ENCODE measurements around the gene NCAPG2. TPM values are rescaled to one million over a fixed set of nuclear protein-coding genes. Genes with fewer than 3 reads are reported as not detected.

NCAPG2 gene
- total and polyA plus RNA-seq, 3 donors from 2014 or later: 30.2 to 53.9 (median 34.0) TPM

DNA sequence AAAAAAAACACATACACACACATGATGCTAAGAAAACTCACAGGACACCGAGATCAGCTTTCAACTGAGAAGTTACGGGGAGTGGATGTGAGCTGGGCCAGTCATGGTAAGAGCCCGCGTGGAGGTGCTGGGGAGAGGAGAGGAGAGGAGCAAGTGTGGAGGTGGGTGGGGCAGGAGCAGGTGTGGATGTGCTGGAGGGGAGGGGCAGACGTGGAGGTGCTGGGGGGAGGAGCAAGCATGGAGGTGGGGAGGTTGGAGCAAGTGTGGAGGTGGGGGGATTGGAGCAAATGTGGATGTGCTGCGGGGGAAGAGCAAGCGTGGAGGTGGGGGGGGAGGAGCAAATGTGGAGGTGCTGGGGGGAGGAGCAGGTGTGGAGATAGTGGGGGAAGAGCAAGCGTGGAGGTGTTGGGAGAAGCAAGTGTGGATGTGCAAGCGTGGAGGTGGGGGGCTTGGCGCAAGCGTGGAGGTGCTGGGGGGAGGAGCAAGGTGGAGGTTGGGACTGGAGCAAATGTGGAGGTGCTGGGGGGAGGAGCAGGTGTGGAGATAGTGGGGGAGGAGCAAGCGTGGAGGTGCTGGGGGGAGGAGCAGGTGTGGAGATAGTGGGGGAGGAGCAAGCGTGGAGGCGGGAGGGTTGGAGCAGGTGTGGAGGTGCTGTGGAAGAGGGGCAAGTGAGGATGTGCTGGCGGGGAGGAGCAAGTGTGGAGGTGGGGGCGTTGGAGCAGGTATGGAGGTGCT, 24.5 kb upstream of the NCAPG2 start:
- intact Hi-C loops (cut with DNase I; ENCODE audit: low total_unique reads): no loop called here
- Histone ChIP-seq H3K4me3 (no peak overlapping the region), H3K4me1 (no peaks in the 10 kb centered on the region), H3K27ac (no peak overlapping the region), H3K36me3 (ENCODE audit: low read depth, missing control alignments) (no peaks in the 10 kb centered on the region), H3K27me3 (no peaks in the 10 kb centered on the region), H3K9me3 (no peaks in the 10 kb centered on the region)
- no peak for DNase-seq
- WGBS, 2 donors: 82 to 84% methylated on average over 16 of the region's 16 CpGs
- TF ChIP-seq CTCF (IDR thresholded peaks at IDR 0.05) (no peak), POLR2A (IDR thresholded peaks at IDR 0.05) (no peak)

GRCh38 chr7:158727690-158728089, 23.1 kb upstream of the NCAPG2 start:
- WGBS, 2 donors: 96 to 98% methylated on average over 5 of the region's 5 CpGs
- DNase-seq: no peak
- Histone ChIP-seq H3K27ac (no peak overlapping the region), H3K4me3 (no peak overlapping the region), H3K27me3 (no peaks in the 10 kb centered on the region), H3K4me1 (no peaks in the 10 kb centered on the region), H3K36me3 (ENCODE audit: low read depth, missing control alignments) (no peaks in the 10 kb centered on the region), H3K9me3 (no peaks in the 10 kb centered on the region)
- TF ChIP-seq POLR2A (IDR thresholded peaks at IDR 0.05) (no peak), CTCF (IDR thresholded peaks at IDR 0.05) (no peak)
- intact Hi-C loops (cut with DNase I; ENCODE audit: low total_unique reads): no loop called here

DNA sequence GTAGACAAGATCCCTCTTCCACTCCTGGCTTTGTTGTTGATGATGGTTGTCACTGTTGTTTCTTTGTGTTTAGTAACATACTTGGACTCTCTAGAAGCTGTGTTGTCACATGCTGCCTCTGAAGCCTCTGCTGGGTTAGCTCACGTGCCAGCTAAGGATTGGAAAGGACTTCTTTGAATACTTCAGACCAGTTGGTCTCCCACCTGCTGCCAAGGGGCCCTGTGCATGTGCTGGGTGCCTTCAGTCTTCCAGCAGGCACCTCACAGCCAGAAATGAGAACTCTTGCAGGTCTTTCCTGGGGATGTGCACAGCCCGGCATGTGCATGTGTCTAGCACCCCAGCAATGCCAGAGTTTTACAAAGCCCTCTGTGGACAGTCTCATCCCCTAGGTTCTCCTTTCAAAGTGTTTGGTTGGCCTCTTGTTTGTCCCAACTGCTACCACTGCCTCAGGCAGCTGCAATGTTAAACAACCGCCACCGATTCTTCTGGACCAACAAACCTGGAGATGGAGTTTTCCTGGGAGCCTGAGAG, 21.7 kb upstream of the NCAPG2 start:
- no peak for TF ChIP-seq CTCF (IDR thresholded peaks at IDR 0.05)
- no peak for TF ChIP-seq POLR2A (IDR thresholded peaks at IDR 0.05)
- no peak overlapping the region for H3K27ac ChIP-seq
- intact Hi-C loops (cut with DNase I; ENCODE audit: low total_unique reads): no loop called here
- no peaks in the 10 kb centered on the region for H3K4me1 ChIP-seq
- 85 to 94% methylated on average over 3 to 4 of the region's 4 CpGs for WGBS, 2 donors
- H3K4me3 ChIP-seq: no peak overlapping the region
- H3K9me3 ChIP-seq: no peaks in the 10 kb centered on the region
- no peaks in the 10 kb centered on the region for H3K36me3 ChIP-seq (ENCODE audit: low read depth, missing control alignments)
- DNase-seq: no peak
- H3K27me3 ChIP-seq: no peaks in the 10 kb centered on the region

DNA sequence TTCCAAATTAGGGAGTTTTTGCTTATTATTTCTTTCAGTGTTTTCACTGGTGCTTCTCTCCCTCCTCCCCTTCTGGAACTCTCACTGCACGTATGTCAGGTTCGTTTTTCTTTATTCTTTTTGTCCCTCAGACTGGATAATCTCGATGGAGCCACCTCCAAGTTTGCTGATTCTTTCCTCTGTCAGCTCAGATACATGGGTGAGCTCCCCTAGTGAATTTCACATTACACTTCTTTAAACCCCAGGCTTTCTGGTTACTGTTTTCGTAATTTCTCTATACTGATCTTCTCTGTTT, 20.8 kb upstream of the NCAPG2 start:
- intact Hi-C loops (cut with DNase I; ENCODE audit: low total_unique reads): no loop called here
- Histone ChIP-seq H3K27me3 (no peaks in the 10 kb centered on the region), H3K27ac (no peak overlapping the region), H3K4me1 (no peaks in the 10 kb centered on the region), H3K4me3 (no peak overlapping the region), H3K9me3 (no peaks in the 10 kb centered on the region), H3K36me3 (ENCODE audit: low read depth, missing control alignments) (no peaks in the 10 kb centered on the region)
- TF ChIP-seq CTCF (IDR thresholded peaks at IDR 0.05) (no peak), POLR2A (IDR thresholded peaks at IDR 0.05) (no peak)
- WGBS, 2 donors: 77 to 82% methylated on average over 4 of the region's 4 CpGs
- no peak for DNase-seq
